Esophagus muscularis mucosa (tissue), 4 donors: ENCODE results near the gene KRTAP5-3.

Experiments used
- EP300 ChIP-seq: sonication (generic); formaldehyde crosslinking; IDR thresholded peaks from one replicate; pipeline ENCODE4 v1.6.1; 2017; ENCODE audit warnings: antibody characterized with exemption
- POLR2A ChIP-seq: fragments of 450-650 bp; IDR thresholded peaks from one replicate; pipeline ENCODE4 v1.6.1; 2017; ENCODE audit warnings: antibody characterized with exemption, moderate library complexity, mild to moderate bottlenecking, low read depth
- POLR2AphosphoS5 ChIP-seq, 2 donors: sonication (generic); formaldehyde crosslinking; IDR thresholded peaks; one replicate each; pipeline ENCODE4 v1.6.1; 2017; ENCODE audit warnings: antibody characterized with exemption in 2 of 2
- TF ChIP-seq, protein P1 (sequence below), 3 experiments: fragments of 200-600 bp in 2 of 3; fragments of 450-650 bp in 1 of 3; sonication (generic) in 2 of 3; IDR thresholded peaks; one replicate each; pipeline ENCODE4 v1.5.1; 2017 to 2019; ENCODE audit warnings: antibody characterized with exemption in 3 of 3, mild to moderate bottlenecking in 2 of 3, moderate library complexity in 1 of 3

DNA sequence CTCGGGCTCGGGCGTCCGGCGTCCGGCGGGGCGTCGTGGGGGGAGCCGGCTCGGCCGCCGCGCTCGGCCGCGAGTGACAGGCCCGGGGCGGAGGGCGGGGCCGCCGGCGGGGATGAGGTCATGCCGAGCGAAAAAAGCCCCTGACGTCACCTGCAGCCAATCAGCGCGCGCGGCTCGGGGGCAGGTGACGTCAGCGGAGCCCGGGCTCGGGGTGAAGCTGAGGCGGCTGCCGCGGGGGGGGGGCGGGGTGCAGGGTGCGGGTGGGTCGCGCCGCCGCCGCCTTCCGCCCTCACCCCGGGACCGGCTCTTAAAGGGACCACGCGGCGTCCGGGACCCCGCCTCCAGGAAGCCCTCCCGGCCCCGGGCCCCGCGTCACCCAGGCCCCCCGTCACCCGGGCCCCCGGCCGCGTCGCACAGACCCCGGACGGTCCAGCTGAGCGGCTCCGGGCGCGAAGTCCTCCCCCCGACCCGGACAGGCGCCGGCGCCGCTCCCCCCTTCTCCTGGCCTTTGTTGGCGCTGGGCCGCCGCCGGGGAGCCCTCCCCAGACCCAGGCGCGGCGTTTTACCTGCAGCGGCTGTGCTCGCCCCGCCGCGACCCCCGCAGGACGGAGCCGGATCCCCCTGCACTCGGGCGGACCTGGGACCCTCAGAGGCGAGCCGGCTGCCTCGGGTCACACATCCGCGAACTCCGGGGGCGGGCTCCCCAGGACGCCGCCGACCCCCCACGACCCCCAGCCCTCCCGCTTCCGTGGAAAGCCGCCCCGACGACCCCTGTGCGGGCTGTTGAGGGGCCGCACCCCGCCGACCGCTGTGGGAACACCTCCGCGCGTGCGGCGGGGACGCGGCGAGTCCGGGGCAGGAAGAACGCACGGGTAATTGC lies 35.8 kb downstream of the KRTAP5-3 start, which contains the start of gene DUSP8:
- TF ChIP-seq POLR2AphosphoS5 (IDR thresholded peaks at IDR 0.05) (peak; percentile 12 to 62), EP300 (no peak), POLR2A (no peak)
- TF ChIP-seq, protein P1, sequence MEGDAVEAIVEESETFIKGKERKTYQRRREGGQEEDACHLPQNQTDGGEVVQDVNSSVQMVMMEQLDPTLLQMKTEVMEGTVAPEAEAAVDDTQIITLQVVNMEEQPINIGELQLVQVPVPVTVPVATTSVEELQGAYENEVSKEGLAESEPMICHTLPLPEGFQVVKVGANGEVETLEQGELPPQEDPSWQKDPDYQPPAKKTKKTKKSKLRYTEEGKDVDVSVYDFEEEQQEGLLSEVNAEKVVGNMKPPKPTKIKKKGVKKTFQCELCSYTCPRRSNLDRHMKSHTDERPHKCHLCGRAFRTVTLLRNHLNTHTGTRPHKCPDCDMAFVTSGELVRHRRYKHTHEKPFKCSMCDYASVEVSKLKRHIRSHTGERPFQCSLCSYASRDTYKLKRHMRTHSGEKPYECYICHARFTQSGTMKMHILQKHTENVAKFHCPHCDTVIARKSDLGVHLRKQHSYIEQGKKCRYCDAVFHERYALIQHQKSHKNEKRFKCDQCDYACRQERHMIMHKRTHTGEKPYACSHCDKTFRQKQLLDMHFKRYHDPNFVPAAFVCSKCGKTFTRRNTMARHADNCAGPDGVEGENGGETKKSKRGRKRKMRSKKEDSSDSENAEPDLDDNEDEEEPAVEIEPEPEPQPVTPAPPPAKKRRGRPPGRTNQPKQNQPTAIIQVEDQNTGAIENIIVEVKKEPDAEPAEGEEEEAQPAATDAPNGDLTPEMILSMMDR (IDR thresholded peaks at IDR 0.05), result no peak
